GM19468 (cell line): ENCODE results near the gene FEM1B.

Experiments
- ATAC-seq: cut with Tn5 transposase; IDR thresholded peaks from one replicate; pipeline ENCODE4 v1.9.1; 2021; ENCODE audit warnings: mild to moderate bottlenecking, moderate library complexity, moderate number of reproducible peaks; ENCODE audit not compliant: unreplicated experiment; ENCODE audit errors: extremely low read depth

The FEM1B gene

GRCh38 chr15:68317281-68318007 is 39.9 kb downstream of the FEM1B start:
- ATAC-seq, result no peak

GRCh38 chr15:68318008-68318835 is 40.7 kb downstream of the FEM1B start:
- no peak for ATAC-seq

GRCh38 chr15:68318931-68319909 is 41.7 kb downstream of the FEM1B start:
- ATAC-seq, result no peak

- ATAC-seq, result no peak
Observed at GRCh38 chr15:68319997-68320396, 42.5 kb downstream of the FEM1B start.

- no peak for ATAC-seq
Observed at GRCh38 chr15:68321229-68321628, 43.7 kb downstream of the FEM1B start.

- no peak for ATAC-seq
Observed at GRCh38 chr15:68322796-68323195, 45.3 kb downstream of the FEM1B start.

- no peak for ATAC-seq
Observed at GRCh38 chr15:68325726-68326125, 48.2 kb downstream of the FEM1B start.

DNA sequence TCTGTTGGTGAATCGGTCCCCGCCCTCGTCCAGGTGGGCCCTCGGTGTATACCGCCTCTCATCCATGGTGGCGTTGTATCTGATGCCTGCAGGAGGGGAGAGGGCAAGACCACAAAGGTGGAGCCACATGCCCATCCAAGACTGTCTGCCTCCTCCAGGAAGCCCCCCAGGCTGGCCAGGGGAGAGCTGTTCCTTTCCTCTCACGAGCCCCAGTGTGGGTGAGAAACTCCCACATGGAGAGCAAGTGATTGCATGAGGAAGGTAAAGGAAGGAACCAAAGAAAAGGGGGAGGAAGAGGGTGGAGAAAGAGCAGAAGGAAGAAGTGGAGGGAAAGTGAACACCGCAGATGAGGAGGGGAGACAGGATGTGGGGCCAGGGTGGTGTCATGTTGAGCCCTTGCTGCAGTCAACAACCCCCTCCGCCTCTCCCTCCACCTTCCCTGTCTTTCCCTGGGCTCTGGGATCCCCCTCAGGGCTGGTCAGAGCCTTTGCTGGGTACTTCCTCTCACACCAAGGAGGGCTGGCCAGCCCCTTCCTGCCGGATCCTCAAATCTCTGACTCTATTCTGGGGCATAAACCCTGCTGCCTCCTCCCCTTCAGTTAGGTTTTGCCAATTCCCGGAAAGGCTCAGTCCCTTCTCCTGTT is 49.3 kb downstream of the FEM1B start:
- ATAC-seq, result no peak

DNA sequence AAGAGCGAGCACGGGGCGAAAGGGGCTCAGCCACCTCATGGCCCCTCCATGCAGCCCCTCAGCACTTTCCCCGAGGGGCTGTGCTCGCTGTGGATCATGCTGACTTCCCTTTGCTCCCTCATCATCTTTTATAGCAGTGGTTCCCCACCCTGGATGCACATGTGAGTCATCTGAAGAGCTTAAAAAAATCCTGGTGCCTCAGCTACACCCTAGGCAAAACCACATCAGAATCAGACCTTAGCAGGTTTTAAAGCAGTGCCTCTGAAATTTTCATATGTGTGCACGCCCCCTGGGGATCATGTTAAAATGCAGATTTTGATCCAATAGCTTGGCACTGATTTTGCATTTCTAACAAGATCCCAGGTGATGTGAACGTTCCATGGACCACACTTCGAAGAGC is 50.9 kb downstream of the FEM1B start:
- no peak for ATAC-seq

DNA sequence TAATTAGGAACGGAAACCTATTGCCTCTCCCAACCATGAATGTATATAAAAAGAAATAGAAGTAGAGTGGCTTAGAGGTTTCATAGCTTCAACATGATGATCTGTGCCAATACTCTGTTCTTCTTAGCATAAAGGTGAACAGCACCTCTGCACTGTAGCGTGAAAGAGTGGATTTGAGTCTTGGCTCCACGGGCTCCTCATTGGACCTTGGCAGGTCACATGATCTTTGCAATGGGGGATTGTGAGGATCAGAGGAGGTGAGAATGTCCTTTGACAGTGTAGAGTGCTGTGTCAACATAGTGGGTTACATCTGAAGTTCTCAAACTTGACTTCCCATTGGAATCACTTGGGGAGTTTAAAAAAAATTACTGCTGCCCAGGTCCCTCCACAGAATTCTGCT is 51.4 kb downstream of the FEM1B start:
- ATAC-seq, result no peak

DNA sequence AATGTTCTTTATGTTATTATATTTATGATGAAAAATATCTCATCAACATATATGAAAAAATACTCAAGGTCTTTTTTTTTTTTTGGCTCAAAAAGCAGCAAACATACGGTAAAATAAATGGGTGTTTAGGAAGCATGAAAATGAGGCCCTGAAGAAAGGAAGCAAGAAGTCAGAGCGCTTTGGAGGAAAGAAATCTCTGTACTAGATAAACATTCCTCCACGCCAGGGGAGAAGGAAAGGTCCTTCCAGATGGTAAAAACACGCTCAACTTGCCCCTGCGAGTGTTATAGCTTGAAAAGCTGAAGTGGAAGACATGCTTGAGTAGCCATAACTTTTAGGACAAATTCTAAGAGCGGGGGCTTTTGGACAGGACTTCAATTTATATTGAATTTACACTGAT is 52.9 kb downstream of the FEM1B start:
- ATAC-seq, result no peak

DNA sequence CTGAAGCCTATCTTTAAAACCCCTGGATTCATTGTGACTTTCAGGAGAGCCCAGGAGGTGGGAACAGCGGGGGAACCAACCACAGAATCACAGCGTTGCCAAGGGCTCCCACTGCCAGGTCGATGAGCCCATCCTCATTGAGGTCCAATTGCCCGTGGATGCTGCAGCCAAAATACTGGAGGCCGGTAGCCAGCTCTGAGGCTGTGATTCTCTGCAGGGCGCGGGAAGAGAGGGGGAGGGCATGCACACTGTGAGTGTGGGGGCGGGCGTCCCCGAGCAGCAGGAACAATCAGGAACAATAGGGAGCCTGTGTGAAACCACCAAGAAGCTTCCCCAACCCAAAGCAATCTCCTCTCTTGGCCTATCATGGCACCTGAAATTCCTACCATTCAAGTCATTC is 53.4 kb downstream of the FEM1B start:
- no peak for ATAC-seq

DNA sequence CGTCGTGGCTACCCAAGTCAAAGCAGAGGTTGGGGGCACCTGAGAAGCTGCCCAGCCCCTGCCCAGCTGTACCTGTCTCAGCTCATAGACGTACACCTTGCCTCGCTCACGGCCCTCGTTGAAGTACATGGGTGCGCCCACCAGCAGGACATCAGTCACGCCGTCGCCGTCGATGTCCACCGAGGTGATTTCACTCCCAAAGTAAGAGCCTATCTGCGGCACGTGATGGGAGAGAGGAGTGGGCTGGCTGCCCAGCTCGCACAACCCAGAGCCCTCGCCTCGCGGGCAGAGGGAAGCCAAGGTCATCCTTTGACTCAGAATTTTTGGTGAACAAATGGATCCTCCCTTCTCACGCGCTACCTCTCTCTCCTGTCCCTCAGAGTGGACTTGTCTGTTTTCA is 54.7 kb downstream of the FEM1B start:
- no peak for ATAC-seq

DNA sequence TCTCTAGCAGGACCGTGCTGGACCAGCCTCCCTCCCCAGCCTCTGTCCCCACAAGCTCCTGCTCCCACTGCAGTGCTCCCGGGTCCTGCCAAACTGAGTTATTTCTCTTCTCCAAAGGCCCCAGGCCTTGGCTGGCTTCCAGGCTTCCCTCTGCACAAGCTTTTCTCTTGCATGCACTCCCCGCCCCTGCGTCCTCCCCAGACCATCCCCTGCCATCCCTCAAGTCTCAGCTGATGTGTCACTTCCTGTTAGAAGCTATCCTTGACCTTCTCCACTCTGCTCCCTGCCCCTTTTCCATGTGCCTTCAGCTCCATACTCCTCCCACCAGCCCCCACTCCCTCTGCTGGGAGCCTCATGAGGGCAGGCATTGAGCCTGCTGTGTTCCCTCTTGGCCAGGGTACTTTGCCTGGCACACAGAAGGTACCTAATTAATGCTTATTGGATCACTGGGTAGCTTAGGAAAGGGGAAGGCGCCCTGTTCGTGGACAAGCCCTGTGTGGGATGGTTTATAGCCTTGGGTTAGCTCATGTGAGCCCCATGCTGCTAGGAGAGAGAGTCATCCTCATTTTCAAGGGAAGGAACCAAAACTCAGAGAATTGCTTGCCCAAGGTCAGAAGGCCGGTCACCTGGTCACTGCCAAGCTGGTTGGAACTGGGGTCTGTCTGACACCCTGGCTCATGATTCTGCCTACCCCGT is 56.4 kb downstream of the FEM1B start:
- ATAC-seq, result no peak

DNA sequence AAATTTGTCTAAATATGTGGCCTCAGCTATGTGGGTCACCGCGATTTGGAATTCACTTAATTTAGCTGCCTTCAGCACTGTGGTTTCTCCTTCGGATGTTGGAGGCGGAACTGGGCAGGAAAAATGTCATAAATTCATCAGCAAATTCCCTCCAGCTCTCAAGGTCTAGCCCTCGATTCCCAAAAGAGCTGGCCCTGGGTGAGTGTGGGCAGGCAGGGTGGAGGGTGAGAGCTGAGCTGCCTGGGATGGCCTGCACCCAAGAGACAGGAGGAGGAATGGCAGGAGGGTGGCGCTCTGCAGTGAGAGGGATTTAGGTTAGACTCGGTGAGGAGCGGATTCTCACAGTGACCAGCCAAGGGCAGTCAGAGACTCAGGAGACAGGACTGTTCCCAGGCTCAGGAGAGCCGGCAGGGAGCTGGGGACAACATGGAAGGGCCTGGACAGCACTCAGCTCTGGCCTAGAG is 57.1 kb downstream of the FEM1B start:
- no peak for ATAC-seq

GRCh38 chr15:68335251-68335650 is 57.7 kb downstream of the FEM1B start:
- no peak for ATAC-seq

DNA sequence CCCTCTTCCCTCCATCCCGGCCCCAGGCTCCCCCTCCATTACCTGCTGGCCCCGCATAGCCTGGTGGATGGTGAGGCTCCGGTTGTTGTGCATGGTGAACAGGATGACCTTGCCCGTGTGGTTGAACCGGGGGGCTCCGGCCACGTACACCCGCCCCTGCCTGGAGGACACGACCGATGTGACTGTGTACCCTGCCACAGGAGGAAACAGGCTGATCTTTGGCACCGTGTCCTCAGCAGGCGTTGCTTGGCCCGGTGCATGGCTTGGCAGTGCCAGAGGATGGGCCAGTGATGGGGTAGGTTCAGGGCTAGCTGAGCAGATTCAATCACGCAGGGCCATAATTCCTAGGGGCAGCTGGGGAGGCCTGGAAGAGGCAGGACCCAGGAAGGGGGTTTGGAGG is 58.1 kb downstream of the FEM1B start:
- no peak for ATAC-seq

DNA sequence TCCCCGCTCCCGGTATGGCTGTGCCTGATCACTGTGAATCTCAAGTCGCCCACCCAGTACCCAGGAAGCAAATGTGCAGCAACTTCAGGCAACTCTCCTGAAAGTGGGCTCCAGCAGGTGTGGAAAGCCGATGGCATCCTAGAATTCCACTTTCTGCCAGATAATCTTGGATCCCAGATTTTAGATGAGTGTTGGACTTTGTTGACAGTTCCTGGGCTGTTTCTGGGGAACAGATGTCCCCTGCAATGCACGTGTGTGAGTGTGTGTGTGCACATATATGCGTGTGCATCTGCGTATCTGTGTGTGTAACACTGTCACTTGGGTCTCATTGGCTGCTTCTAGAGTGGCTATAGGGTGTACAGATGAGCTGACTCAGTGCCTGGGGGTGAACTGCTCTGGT is 59.0 kb downstream of the FEM1B start:
- ATAC-seq, result no peak

DNA sequence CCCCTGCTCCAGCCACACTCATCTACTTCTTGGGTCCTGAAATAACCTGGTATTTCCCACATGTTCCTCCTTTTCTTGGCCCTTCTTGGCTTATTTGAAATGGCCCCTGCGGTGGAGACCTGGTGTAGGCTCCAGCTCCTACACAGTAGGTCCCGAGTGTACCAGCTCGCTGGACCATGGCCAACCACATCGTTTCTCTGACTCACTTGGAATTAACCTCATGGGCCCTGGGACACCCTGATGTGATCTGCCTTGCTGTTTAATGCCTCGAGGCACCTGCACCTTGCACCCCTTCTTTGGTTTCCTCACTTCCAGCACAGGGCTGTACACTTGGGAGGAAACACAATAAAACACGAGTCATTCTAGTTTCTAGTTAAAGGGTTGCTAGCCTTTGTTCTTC is 60.3 kb downstream of the FEM1B start:
- ATAC-seq, result no peak
